ENCODE measurements around the gene CAAP1.

CAAP1 gene

GRCh38 chr9:26913138-26913668, 20.6 kb upstream of the CAAP1 start:
- TF ChIP-seq USF1 (IDR thresholded peaks at IDR 0.05) (no peak), TAF1 (IDR thresholded peaks at IDR 0.05; ENCODE audit: low read depth) (no peak), CREB1 (IDR thresholded peaks at IDR 0.05; ENCODE audit: low read depth) (no peak), MAX (IDR thresholded peaks at IDR 0.05) (no peak), TCF12 (IDR thresholded peaks at IDR 0.05; ENCODE audit: low read depth) (no peak), FOXM1 (IDR thresholded peaks at IDR 0.05; ENCODE audit: borderline replicate concordance, low read depth) (no peak), TEAD4 (IDR thresholded peaks at IDR 0.05) (no peak), EP300 (IDR thresholded peaks at IDR 0.05; ENCODE audit: borderline replicate concordance) (no peak), NFIC (IDR thresholded peaks at IDR 0.05) (no peak), CEBPB (IDR thresholded peaks at IDR 0.05) (no peak), RAD21 (IDR thresholded peaks at IDR 0.05; ENCODE audit: low read depth) (no peak)

- TF ChIP-seq TEAD4 (IDR thresholded peaks at IDR 0.05) = no peak
- no peak for TF ChIP-seq EP300 (IDR thresholded peaks at IDR 0.05; ENCODE audit: borderline replicate concordance)
- TF ChIP-seq REST (IDR thresholded peaks at IDR 0.05; ENCODE audit: low read depth) = no peak
- TF ChIP-seq CREB1 (IDR thresholded peaks at IDR 0.05; ENCODE audit: low read depth) = no peak
- TF ChIP-seq TCF12 (IDR thresholded peaks at IDR 0.05; ENCODE audit: low read depth) = no peak
- no peak for TF ChIP-seq RAD21 (IDR thresholded peaks at IDR 0.05; ENCODE audit: low read depth)
- no peak for TF ChIP-seq USF1 (IDR thresholded peaks at IDR 0.05)
- TF ChIP-seq CEBPB (IDR thresholded peaks at IDR 0.05) = no peak
- TF ChIP-seq TAF1 (IDR thresholded peaks at IDR 0.05; ENCODE audit: low read depth) = no peak
These were observed 12.1 kb upstream of the CAAP1 start for GRCh38 chr9:26904671-26905070.

- TF ChIP-seq EP300 (IDR thresholded peaks at IDR 0.05; ENCODE audit: borderline replicate concordance) = no peak
- TF ChIP-seq MAX (IDR thresholded peaks at IDR 0.05) = no peak
- no peak for TF ChIP-seq ZBTB7A (IDR thresholded peaks at IDR 0.05; ENCODE audit: low read depth)
- TF ChIP-seq FOXM1 (IDR thresholded peaks at IDR 0.05; ENCODE audit: borderline replicate concordance, low read depth) = no peak
- TF ChIP-seq RAD21 (IDR thresholded peaks at IDR 0.05; ENCODE audit: low read depth) = no peak
- TF ChIP-seq CREB1 (IDR thresholded peaks at IDR 0.05; ENCODE audit: low read depth) = no peak
- TF ChIP-seq TCF12 (IDR thresholded peaks at IDR 0.05; ENCODE audit: low read depth) = no peak
- no peak for TF ChIP-seq TEAD4 (IDR thresholded peaks at IDR 0.05)
- no peak for TF ChIP-seq YY1 (IDR thresholded peaks at IDR 0.05; ENCODE audit: low read depth)
- TF ChIP-seq EGR1 (IDR thresholded peaks at IDR 0.05) = no peak
- TF ChIP-seq NFIC (IDR thresholded peaks at IDR 0.05) = no peak
- TF ChIP-seq TAF1 (IDR thresholded peaks at IDR 0.05; ENCODE audit: low read depth) = no peak
- TF ChIP-seq USF1 (IDR thresholded peaks at IDR 0.05) = no peak
- TF ChIP-seq REST (IDR thresholded peaks at IDR 0.05; ENCODE audit: low read depth) = no peak
These were observed 11.5 kb upstream of the CAAP1 start for GRCh38 chr9:26904070-26904469.

GRCh38 chr9:26893030-26893676, 551 bp upstream of the CAAP1 start:
- TF ChIP-seq YY1 (IDR thresholded peaks at IDR 0.05; ENCODE audit: low read depth) (no peak), EGR1 (IDR thresholded peaks at IDR 0.05) (no peak), ZBTB7A (IDR thresholded peaks at IDR 0.05; ENCODE audit: low read depth) (no peak)

- TF ChIP-seq EGR1 (IDR thresholded peaks at IDR 0.05) (no peak), MAX (IDR thresholded peaks at IDR 0.05) (no peak), USF1 (IDR thresholded peaks at IDR 0.05) (no peak), NFIC (IDR thresholded peaks at IDR 0.05) (no peak), TCF12 (IDR thresholded peaks at IDR 0.05; ENCODE audit: low read depth) (no peak), CEBPB (IDR thresholded peaks at IDR 0.05) (no peak), FOXM1 (IDR thresholded peaks at IDR 0.05; ENCODE audit: borderline replicate concordance, low read depth) (no peak), RAD21 (IDR thresholded peaks at IDR 0.05; ENCODE audit: low read depth) (no peak)
These were observed 876 bp downstream of the CAAP1 start for GRCh38 chr9:26891726-26892125.

Measured in Ishikawa (cell line).